ENCODE data around the gene KIR3DL3. TPM values are rescaled to one million over a fixed set of nuclear protein-coding genes. Genes with fewer than 3 reads are reported as not detected.
"Not testable (repeated sequence)": the region's sequence is repeated elsewhere in the genome, so short reads cannot be mapped to it uniquely, and the experiment has no call there.

KIR3DL3 gene
- total RNA-seq (not detected), total RNA-seq (0 to 0.11 (median 0) reads per million in 172 experiments)
- not detected for polyA plus RNA-seq (2013, experiment 1 of 2)
- polyA plus RNA-seq (2013, experiment 2 of 2) = not detected

GRCh38 chr19:54724142-54724541, at the start of gene KIR3DL3:
TSS of gene KIR3DL3 (plus strand) at chr19:54724442. CDS start at chr19:54724497, 55 bp downstream.
- intact Hi-C loops (cut with DNase I, micrococcal nuclease) = no loop called here
- H3K4me1 ChIP-seq (ENCODE audit: insufficient read depth, low read length) = no peaks in the 10 kb centered on the region
- Mint-ChIP-seq H3K4me3 (no peak within 1 kb of the TSS), H3K27ac (no peak within 1 kb of the TSS), H3K27me3 (peaks cover 5% of the 10 kb centered on the region), H3K36me3 (ENCODE audit: low read depth) (peaks cover 5% of the 10 kb centered on the region), H3K4me1 (ENCODE audit: low read depth) (no peaks in the 10 kb centered on the region), H3K9me3 (peaks cover 14% of the 10 kb centered on the region)
- ATAC-seq (ENCODE audit: poor library complexity) = no peak
- H3K27ac ChIP-seq (ENCODE audit: low read depth in 1 of 2, low read length in 2 of 2) = no peak within 1 kb of the TSS
- CTCF ChIA-PET = no interaction called here
- no peak for DNase-seq
- POLR2A ChIA-PET = no interaction called here
- H3K36me3 ChIP-seq (ENCODE audit: insufficient read depth, low read length) = no peaks in the 10 kb centered on the region
- H3K9me3 ChIP-seq (ENCODE audit: control insufficient read depth in 1 of 2, insufficient read depth in 1 of 2, low read length in 2 of 2) = peaks cover 13 to 19% of the 10 kb centered on the region in 2 experiments
- H3K27me3 ChIP-seq (ENCODE audit: control insufficient read depth in 1 of 2, insufficient read depth in 2 of 2, low read length in 2 of 2) = no peaks in the 10 kb centered on the region
- H3K4me3 ChIP-seq (ENCODE audit: low read length) = no peak within 1 kb of the TSS
- no peak for TF ChIP-seq CTCF (IDR thresholded peaks at IDR 0.05)

- CTCF ChIA-PET; ATAC-seq (ENCODE audit: poor library complexity); H3K9me3 Mint-ChIP-seq; H3K4me1 ChIP-seq (ENCODE audit: insufficient read depth, low read length); H3K9me3 ChIP-seq (ENCODE audit: control insufficient read depth in 1 of 2, insufficient read depth in 1 of 2, low read length in 2 of 2); H3K27ac ChIP-seq (ENCODE audit: low read depth in 1 of 2, low read length in 2 of 2); POLR2A ChIA-PET; H3K36me3 ChIP-seq (ENCODE audit: insufficient read depth, low read length); H3K4me3 Mint-ChIP-seq; H3K4me1 Mint-ChIP-seq (ENCODE audit: low read depth); H3K27ac Mint-ChIP-seq; H3K36me3 Mint-ChIP-seq (ENCODE audit: low read depth); H3K4me3 ChIP-seq (ENCODE audit: low read length): not testable (repeated sequence)
- peaks cover 9 to 10% of the 10 kb centered on the region in 2 experiments for H3K27me3 ChIP-seq (ENCODE audit: control insufficient read depth in 1 of 2, insufficient read depth in 2 of 2, low read length in 2 of 2)
- intact Hi-C loops (cut with DNase I, micrococcal nuclease) = loop anchor here in 1 of 2 experiments (1.0 kb wide), 1 partner anchor 198 kb away; no protein-coding TSS in a partner anchor
- peaks cover 21% of the 10 kb centered on the region for H3K27me3 Mint-ChIP-seq
- TF ChIP-seq CTCF (IDR thresholded peaks at IDR 0.05) = peak; percentile 86
- peak in 3 of 14 experiments; percentile 49 to 66 (median 60) for DNase-seq
Observed at GRCh38 chr19:54676210-54676834, 47.9 kb upstream of the KIR3DL3 start.

- ATAC-seq (ENCODE audit: poor library complexity) (no peak), DNase-seq (no peak)
- Histone ChIP-seq H3K27me3 (ENCODE audit: control insufficient read depth in 1 of 2, insufficient read depth in 2 of 2, low read length in 2 of 2) (peaks cover 1 to 2% of the 10 kb centered on the region in 2 experiments), H3K4me3 (ENCODE audit: low read length) (no peak overlapping the region), H3K9me3 (ENCODE audit: control insufficient read depth in 1 of 2, insufficient read depth in 1 of 2, low read length in 2 of 2) (no peaks in the 10 kb centered on the region), H3K36me3 (ENCODE audit: insufficient read depth, low read length) (no peaks in the 10 kb centered on the region), H3K27ac (ENCODE audit: low read depth in 1 of 2, low read length in 2 of 2) (no peak overlapping the region), H3K4me1 (ENCODE audit: insufficient read depth, low read length) (no peaks in the 10 kb centered on the region)
- Mint-ChIP-seq H3K36me3 (ENCODE audit: low read depth) (no peaks in the 10 kb centered on the region), H3K4me1 (ENCODE audit: low read depth) (no peaks in the 10 kb centered on the region), H3K27me3 (peaks cover 20% of the 10 kb centered on the region), H3K27ac (no peak overlapping the region), H3K4me3 (no peak overlapping the region), H3K9me3 (no peaks in the 10 kb centered on the region)
- intact Hi-C loops (cut with DNase I, micrococcal nuclease) = no loop called here
- no peak for TF ChIP-seq CTCF (IDR thresholded peaks at IDR 0.05)
- CTCF ChIA-PET = no interaction called here
- POLR2A ChIA-PET = no interaction called here
Observed at GRCh38 chr19:54677217-54677616, 47.0 kb upstream of the KIR3DL3 start.

- H3K4me1 ChIP-seq (ENCODE audit: insufficient read depth, low read length); H3K27me3 ChIP-seq (ENCODE audit: control insufficient read depth in 1 of 2, insufficient read depth in 2 of 2, low read length in 2 of 2); H3K4me1 Mint-ChIP-seq (ENCODE audit: low read depth); POLR2A ChIA-PET; intact Hi-C loops (cut with DNase I, micrococcal nuclease); H3K9me3 ChIP-seq (ENCODE audit: control insufficient read depth in 1 of 2, insufficient read depth in 1 of 2, low read length in 2 of 2); H3K4me3 Mint-ChIP-seq; H3K36me3 ChIP-seq (ENCODE audit: insufficient read depth, low read length); H3K36me3 Mint-ChIP-seq (ENCODE audit: low read depth); H3K27ac Mint-ChIP-seq; ATAC-seq (ENCODE audit: poor library complexity); CTCF ChIA-PET; DNase-seq; H3K9me3 Mint-ChIP-seq; H3K4me3 ChIP-seq (ENCODE audit: low read length); H3K27ac ChIP-seq (ENCODE audit: low read depth in 1 of 2, low read length in 2 of 2): not testable (repeated sequence)
- H3K27me3 Mint-ChIP-seq = peaks cover 23% of the 10 kb centered on the region
Observed at GRCh38 chr19:54681596-54681995, 42.6 kb upstream of the KIR3DL3 start.
